Fibroblast of skin of back (primary cell): Measurements from ENCODE around the gene ATRNL1.

ENCODE experiments used
- DNase-seq: peaks from one replicate; pipeline ENCODE4 v3.0.0-alpha.2; 2013

The ATRNL1 gene

DNA sequence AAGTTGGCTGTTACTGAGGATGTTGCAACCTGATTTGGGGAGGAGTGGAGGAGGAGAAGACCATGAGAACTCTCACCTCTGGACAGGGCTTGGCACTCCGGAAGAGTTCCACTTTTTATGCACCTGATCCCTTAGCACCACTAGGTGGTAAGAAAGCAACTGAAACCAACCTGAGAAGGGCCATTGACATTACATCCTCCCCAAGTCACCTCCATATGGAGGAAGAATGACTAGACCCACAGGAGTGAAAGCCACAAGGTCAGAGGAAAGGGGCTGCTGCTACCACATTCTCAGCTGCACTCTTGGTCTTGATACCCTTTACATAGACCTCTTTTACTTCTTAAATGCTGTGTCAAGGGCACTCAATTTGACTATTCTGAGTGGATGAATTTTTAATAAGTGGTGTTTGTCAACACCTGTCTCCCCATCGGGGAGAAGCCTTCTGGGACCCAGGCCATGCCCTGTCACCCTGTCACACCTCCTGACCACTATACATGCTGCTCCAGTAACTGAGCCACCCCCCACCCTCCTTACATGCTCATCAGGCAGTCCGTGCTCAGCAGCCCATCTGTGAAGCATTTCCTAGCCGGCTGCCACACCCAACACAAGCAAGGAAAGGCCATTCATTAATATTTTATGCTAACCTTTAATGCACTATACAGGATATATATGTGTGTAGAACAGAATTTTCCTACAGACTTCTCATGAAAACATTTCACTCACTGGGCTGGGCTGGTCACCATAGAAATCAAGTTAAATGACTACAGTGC is 817.0 kb downstream of the ATRNL1 start:
- no peak for DNase-seq

GRCh38 chr10:115914475-115914874 is 821.3 kb downstream of the ATRNL1 start:
- no peak for DNase-seq

- DNase-seq = no peak
Observed at GRCh38 chr10:115915429-115915828, 822.3 kb downstream of the ATRNL1 start.

- peak; percentile 74 for DNase-seq
Observed at GRCh38 chr10:115918812-115919211, 825.6 kb downstream of the ATRNL1 start.

DNA sequence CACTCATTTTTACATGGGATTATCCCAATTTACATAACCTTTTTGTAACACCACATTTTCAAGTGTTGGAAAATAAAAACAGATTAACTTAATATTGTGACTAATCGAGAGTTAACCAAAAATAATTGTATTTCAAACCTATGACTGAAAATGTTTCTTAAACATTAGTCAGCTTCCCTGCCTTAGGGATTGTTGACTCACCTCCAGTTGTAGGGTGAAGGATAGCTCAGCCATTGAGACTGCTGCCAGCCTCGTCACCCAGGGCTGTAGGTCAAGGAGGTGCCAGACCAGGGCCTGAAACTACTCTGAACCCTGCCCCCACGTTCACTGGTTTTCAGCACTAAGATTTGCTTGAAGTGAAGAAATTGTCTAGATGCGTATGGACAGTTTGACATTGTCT is 828.6 kb downstream of the ATRNL1 start:
- peak; percentile 67 for DNase-seq

GRCh38 chr10:115931309-115931708 is 838.1 kb downstream of the ATRNL1 start:
- DNase-seq = no peak

- DNase-seq = no peak
Observed at GRCh38 chr10:115932099-115932498, 838.9 kb downstream of the ATRNL1 start.

DNA sequence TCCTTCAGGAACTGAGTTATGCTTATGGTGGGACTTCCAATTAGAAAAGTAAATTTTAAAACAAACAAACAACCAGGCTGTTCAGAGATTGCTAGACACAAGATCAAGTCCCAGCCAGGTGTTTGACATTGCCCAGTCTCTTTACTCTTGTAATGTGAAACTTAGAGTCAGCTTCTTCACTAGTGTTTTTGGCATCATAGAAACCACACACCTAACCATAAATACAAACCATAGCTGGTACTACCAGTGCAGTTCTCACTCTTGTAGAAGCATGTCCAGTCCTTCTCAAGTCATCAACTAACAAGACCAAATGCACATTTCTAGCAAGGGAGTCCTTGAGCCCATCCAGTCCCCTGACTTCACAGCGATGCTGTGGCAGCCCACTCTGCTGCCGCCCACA is 839.9 kb downstream of the ATRNL1 start:
- no peak for DNase-seq

DNA sequence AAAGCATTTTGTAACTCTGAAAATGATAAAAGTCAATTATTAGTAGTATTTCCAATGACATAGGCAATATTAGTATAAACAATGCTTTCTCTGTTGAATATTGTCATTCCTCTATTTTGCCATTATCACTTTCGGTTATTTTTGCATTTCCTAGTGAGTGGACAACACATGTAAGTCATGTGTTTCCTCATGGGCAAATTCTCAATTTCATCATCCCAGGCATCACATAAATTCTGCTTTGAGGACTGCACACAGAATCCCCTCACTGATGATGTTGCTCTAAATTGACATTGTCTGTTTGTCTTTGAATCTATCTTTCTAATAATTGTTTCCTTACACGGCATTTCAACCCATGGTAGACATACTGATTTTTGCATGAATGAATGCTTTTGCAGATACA is 842.6 kb downstream of the ATRNL1 start:
- DNase-seq = no peak

DNA sequence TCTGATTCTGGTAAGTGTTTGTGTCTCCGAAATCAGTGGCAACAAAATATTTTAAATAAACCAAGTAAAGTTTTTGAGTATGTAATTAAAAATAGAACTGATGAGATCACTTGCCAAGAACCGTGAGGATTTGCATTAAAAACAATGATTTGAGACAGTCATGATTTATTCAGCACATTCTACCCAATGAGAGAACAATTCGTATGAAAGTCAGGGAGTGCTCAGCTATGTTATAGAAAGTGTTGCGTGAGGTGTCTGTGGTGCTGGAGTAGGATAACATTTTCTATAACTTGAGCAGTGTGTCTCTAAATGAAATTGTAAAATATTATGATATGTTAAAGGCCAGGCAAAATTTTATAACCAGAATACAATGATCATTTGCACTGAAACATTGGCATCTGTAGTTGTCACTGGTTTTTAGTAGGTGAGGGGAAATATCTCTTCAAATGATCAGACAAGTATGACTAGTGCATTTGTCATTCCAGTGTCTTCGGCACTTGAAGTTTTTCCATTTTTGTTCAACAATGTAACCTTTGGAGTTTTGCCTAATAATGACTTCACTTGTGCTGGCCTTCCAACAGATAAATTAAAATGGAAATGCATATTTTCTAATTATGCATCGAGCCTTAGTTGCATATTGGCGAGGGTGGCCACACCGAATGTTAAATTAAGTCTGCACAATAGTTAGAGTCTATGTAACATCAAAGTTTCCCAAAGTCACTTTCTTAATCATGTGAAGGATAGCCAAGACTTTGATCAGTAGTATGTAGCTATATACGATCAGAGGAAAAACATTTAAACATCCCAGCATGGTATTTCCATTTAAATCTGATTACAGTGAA is 844.0 kb downstream of the ATRNL1 start:
- DNase-seq = peak; percentile 92

DNA sequence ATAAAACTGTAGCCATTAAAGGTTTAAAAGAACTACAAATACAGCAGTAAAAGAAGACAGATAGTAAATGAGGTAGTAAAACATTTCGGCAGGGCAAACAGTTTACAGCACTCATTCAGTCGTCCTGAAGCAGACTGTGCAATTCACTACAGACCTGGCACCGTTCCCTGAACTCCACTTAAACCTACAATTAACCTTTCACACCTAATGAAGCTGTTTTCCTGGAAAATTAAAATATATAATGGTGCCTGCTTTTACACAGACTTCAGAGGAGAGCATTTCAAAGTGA is 844.5 kb downstream of the ATRNL1 start:
- no peak for DNase-seq

DNA sequence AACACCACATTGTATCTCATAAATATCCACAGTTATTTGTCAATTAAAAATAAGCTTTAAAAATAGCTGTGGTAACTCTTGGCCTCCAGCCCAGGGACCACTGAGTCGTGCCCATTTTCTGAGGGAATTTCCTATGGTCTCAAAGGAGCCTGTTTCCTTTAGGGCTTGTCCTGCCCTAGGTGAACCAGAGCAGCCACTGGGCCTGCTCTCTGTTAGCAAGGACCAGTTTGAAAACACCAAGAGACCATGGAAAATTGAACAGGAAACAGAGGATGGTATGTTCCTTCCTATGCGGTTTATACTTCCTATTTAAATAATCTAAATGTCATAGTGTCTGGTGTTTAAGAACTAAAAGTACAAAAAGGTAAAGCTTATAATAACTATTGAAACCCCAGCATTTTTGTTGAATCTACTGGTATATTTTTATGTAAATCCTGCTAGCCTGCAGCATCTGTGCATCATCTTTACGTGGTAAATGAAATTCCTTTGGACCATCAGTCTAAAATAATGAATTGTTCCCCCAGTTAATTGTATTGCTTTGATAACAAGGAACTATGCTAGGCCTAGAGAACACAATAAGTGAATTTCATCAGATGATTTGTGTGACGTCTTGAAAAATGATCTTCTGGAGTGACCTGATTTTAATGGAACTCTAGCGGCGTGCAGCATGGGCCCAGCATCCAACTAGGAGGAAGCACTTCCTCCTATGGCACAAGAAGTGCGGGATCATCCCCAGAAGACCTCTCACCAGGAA is 846.1 kb downstream of the ATRNL1 start:
- no peak for DNase-seq

GRCh38 chr10:115941361-115941771 is 848.2 kb downstream of the ATRNL1 start:
- DNase-seq = peak; percentile 33

- DNase-seq = no peak
Observed at GRCh38 chr10:115942101-115942500, 848.9 kb downstream of the ATRNL1 start.

- no peak for DNase-seq
Observed at GRCh38 chr10:115944538-115944937, 851.4 kb downstream of the ATRNL1 start.

- peak; percentile 79 for DNase-seq
Observed at GRCh38 chr10:115945701-115946445, 852.7 kb downstream of the ATRNL1 start.

GRCh38 chr10:115947104-115947503 is 853.9 kb downstream of the ATRNL1 start:
- peak; percentile 87 for DNase-seq

GRCh38 chr10:115948465-115948864 is 855.3 kb downstream of the ATRNL1 start:
- peak; percentile 43 for DNase-seq

- no peak for DNase-seq
Observed at GRCh38 chr10:115949282-115949844, 856.2 kb downstream of the ATRNL1 start.

DNA sequence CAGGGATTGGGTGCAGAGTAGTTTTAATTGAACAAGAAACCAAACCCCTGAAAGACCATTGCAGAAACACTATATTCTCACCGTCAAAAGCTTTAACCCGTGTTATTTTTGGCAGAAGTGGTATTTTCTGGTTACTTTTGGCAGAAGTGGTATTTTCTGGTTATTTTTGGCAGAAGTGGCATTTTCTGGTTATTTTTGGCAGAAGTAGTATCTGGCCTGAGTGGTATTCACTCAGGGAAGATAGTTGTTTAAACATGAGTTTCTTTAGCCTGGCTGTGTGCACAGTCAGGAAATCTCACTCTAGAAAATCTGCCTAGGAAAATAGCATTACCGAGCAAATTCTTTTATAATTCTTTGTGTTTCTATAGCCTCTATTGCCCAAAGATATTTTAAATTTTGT is 857.2 kb downstream of the ATRNL1 start:
- peak; percentile 74 for DNase-seq

DNA sequence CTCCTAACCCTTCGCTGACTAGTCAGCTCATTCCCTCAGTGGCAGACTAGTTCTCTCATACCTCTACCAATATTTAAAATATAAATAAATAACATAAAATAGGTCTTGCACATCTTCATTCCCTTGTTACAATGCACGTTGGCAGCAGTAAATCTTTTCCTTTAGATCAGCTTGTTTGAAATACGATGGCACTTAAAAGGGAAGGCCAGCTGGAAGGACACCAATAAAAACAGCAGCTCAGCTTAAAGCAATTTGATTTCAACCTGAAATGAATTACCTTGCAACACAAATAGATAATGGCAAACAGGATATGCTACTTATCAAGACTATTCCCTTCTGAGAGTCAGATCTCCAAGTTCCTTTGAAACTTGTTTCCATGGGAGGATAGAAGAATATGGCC is 858.1 kb downstream of the ATRNL1 start:
- no peak for DNase-seq

DNA sequence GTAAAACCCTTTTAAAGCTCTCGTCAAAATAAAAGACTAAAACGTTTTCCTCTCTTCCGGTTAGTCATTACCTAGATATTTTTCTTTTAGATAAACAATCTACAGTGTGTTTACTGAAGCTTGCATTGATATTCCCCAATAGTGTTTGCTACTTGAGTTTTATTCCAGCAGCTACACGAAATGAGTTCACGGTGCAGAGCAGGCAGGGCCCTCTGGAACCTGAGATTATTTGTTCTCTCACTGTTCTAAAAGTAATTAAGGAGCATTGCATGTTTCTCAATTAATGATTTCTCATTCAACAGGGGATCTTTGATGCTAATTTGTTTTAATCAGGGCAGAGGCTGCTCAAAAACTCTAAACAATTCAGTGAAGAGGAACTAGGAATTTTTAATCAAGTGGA is 860.1 kb downstream of the ATRNL1 start:
- no peak for DNase-seq
